ENCODE measurements around the gene FABP6.

The FABP6 gene

DNA sequence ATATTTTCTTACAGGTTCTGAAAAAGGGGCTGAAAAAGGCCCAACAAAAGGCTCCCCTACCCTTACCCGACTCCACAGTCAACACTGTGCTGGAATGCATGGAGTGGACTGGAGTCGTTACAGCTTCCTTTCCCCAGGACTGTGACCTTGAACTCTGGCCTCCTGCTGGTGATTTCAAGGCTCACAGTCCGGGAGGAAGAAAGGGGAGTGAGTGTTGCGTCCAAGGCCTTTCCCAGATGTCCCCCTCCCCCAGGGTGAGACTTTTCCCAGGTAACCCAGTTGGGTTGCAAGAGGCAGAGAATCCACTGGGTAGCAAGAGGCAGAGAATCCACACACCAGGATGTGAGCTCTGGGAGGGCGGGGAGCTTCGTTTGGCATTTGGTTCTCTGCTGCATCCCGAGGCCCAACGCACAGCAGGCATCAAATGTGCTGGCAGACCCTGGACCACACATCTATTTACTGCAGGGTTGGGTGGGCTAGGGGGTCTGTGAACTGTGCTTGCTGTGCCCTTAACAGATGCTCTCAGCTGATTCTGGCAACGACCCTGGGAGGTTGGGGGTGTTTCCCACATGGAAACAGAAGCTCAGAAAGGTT, 37.5 kb downstream of the FABP6 start:
- H3K4me2 ChIP-seq (ENCODE audit: low read length): no peak overlapping the region
- H3K79me1 ChIP-seq (ENCODE audit: low read length): peaks cover 2% of the 10 kb centered on the region
- peak overlapping the region; percentile 71 for H3K56ac ChIP-seq (ENCODE audit: low read length)
- no peak overlapping the region for H3K4me3 ChIP-seq (ENCODE audit: low read length)
- no peak overlapping the region for H4K5ac ChIP-seq (ENCODE audit: low read length)
- H2BK120ac ChIP-seq (ENCODE audit: low read depth, low read length): no peak overlapping the region
- H3K9ac ChIP-seq (ENCODE audit: low read length): no peak overlapping the region
- no peaks in the 10 kb centered on the region for H3K27me3 ChIP-seq (ENCODE audit: insufficient read depth, low read length, poor library complexity)
- no peak overlapping the region for H2AK5ac ChIP-seq (ENCODE audit: low read length)
- H4K8ac ChIP-seq (ENCODE audit: low read depth, low read length): no peak overlapping the region
- H2BK15ac ChIP-seq (replicated peaks; ENCODE audit: low read depth): no peak overlapping the region
- H3K79me2 ChIP-seq (ENCODE audit: control insufficient read depth, insufficient read depth, low read length): no peaks in the 10 kb centered on the region
- H3K4ac ChIP-seq (ENCODE audit: low read depth, low read length): no peak overlapping the region
- no peak overlapping the region for H3K27ac ChIP-seq (ENCODE audit: low read depth, low read length)
- H3K23ac ChIP-seq (ENCODE audit: low read length): no peak overlapping the region
- peak; percentile 94 for DNase-seq
- no CpG with 5 or more reads among the region's 9 CpGs for WGBS (ENCODE audit: extremely low coverage, insufficient coverage, low lambda C conversion rate)
- no peak overlapping the region for H2BK5ac ChIP-seq (ENCODE audit: low read length)
- H3K36me3 ChIP-seq (ENCODE audit: control insufficient read depth, insufficient read depth, low read length): no peaks in the 10 kb centered on the region
- H3K18ac ChIP-seq (ENCODE audit: low read length): no peak overlapping the region
- peaks cover 16% of the 10 kb centered on the region for H3K4me1 ChIP-seq (ENCODE audit: control insufficient read depth, low read depth, low read length)

DNA sequence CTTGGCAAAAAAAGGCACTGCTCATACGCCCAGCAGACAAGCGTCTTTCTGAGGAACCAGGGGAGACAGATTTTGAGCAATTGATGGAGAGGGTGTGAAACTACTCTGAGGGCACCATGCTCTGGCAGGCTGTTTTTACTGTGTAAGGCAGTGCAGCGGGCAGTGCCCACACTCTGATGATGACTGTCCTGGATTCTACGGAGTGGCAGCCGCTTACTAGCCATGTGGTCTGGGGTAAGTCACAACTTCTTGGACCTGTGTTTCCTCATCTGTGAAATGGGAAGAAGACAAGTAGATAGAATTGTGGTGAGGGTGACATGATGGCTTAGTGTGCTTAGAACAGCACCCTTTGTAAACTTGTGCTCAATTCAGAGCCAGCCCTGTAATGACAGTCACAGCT, 38.8 kb downstream of the FABP6 start:
- Histone ChIP-seq H3K27ac (ENCODE audit: low read depth, low read length) (no peak overlapping the region), H3K4me2 (ENCODE audit: low read length) (no peak overlapping the region), H3K79me1 (ENCODE audit: low read length) (no peaks in the 10 kb centered on the region), H4K8ac (ENCODE audit: low read depth, low read length) (no peak overlapping the region), H3K4ac (ENCODE audit: low read depth, low read length) (no peak overlapping the region), H3K9ac (ENCODE audit: low read length) (no peak overlapping the region), H3K23ac (ENCODE audit: low read length) (no peak overlapping the region), H3K4me1 (ENCODE audit: control insufficient read depth, low read depth, low read length) (peaks cover 18% of the 10 kb centered on the region), H3K27me3 (ENCODE audit: insufficient read depth, low read length, poor library complexity) (no peaks in the 10 kb centered on the region), H3K18ac (ENCODE audit: low read length) (no peak overlapping the region), H3K79me2 (ENCODE audit: control insufficient read depth, insufficient read depth, low read length) (no peaks in the 10 kb centered on the region), H3K56ac (ENCODE audit: low read length) (no peak overlapping the region), H3K4me3 (ENCODE audit: low read length) (no peak overlapping the region), H2AK5ac (ENCODE audit: low read length) (no peak overlapping the region), H2BK120ac (ENCODE audit: low read depth, low read length) (no peak overlapping the region), H2BK15ac (replicated peaks; ENCODE audit: low read depth) (no peak overlapping the region), H4K5ac (ENCODE audit: low read length) (no peak overlapping the region), H2BK5ac (ENCODE audit: low read length) (no peak overlapping the region), H3K36me3 (ENCODE audit: control insufficient read depth, insufficient read depth, low read length) (no peaks in the 10 kb centered on the region)
- WGBS (ENCODE audit: extremely low coverage, insufficient coverage, low lambda C conversion rate): no CpG with 5 or more reads among the region's 5 CpGs
- no peak for DNase-seq

DNA sequence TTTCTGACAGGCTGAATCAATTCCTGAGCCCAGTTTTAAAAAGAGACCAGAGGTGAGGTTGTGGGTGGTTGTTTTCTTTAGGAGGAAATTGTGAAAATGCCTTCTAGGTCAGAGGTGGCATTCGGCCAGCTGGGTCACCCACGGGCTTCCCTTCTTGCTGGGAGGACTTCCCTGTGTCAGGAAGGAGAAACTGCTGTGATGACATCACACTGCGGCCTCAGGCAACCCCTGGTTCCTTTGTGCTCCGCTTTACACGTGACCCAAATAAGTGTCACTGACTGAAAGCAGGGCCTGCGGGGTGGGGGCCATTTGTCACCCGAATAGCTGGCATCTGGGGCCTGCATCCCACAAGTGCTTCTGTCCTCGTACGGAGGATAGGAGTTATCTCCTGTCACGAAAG, 39.7 kb downstream of the FABP6 start:
- no peak for DNase-seq
- Histone ChIP-seq H2AK5ac (ENCODE audit: low read length) (no peak overlapping the region), H3K4me1 (ENCODE audit: control insufficient read depth, low read depth, low read length) (peaks cover 18% of the 10 kb centered on the region), H3K4me2 (ENCODE audit: low read length) (no peak overlapping the region), H4K8ac (ENCODE audit: low read depth, low read length) (no peak overlapping the region), H3K27ac (ENCODE audit: low read depth, low read length) (no peak overlapping the region), H3K56ac (ENCODE audit: low read length) (no peak overlapping the region), H2BK5ac (ENCODE audit: low read length) (no peak overlapping the region), H3K4ac (ENCODE audit: low read depth, low read length) (no peak overlapping the region), H3K27me3 (ENCODE audit: insufficient read depth, low read length, poor library complexity) (no peaks in the 10 kb centered on the region), H3K9ac (ENCODE audit: low read length) (no peak overlapping the region), H2BK15ac (replicated peaks; ENCODE audit: low read depth) (no peak overlapping the region), H3K18ac (ENCODE audit: low read length) (no peak overlapping the region), H2BK120ac (ENCODE audit: low read depth, low read length) (no peak overlapping the region), H3K79me1 (ENCODE audit: low read length) (no peaks in the 10 kb centered on the region), H3K36me3 (ENCODE audit: control insufficient read depth, insufficient read depth, low read length) (no peaks in the 10 kb centered on the region), H4K5ac (ENCODE audit: low read length) (no peak overlapping the region), H3K23ac (ENCODE audit: low read length) (no peak overlapping the region), H3K4me3 (ENCODE audit: low read length) (no peak overlapping the region), H3K79me2 (ENCODE audit: control insufficient read depth, insufficient read depth, low read length) (no peaks in the 10 kb centered on the region)
- no CpG with 5 or more reads among the region's 10 CpGs for WGBS (ENCODE audit: extremely low coverage, insufficient coverage, low lambda C conversion rate)

DNA sequence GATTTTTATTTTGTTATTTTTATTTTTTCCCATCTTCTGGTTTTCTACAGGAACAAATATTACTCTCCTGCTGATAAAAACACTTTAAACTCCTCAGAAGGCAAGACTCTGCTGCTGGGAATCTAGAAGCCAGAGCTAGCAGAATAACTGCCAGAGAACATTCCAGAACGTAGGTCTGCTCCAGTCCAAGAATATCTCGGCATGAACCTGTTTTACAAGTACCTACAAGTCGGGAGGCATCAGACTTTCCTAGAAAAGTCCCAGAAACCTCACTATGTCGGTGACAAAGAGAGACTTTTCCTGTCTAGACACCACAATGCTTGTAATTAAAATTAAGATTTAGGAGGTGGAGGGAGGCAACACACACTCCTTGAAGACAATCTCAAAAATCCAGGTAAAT, 41.4 kb downstream of the FABP6 start:
- peak overlapping the region; percentile 68 for H3K56ac ChIP-seq (ENCODE audit: low read length)
- peak overlapping the region; percentile 75 for H3K4ac ChIP-seq (ENCODE audit: low read depth, low read length)
- no peaks in the 10 kb centered on the region for H3K79me1 ChIP-seq (ENCODE audit: low read length)
- H4K5ac ChIP-seq (ENCODE audit: low read length): no peak overlapping the region
- no peak overlapping the region for H4K8ac ChIP-seq (ENCODE audit: low read depth, low read length)
- H3K4me1 ChIP-seq (ENCODE audit: control insufficient read depth, low read depth, low read length): peaks cover 18% of the 10 kb centered on the region
- no CpG with 5 or more reads among the region's 4 CpGs for WGBS (ENCODE audit: extremely low coverage, insufficient coverage, low lambda C conversion rate)
- H2BK5ac ChIP-seq (ENCODE audit: low read length): peak overlapping the region; percentile 7
- H3K9ac ChIP-seq (ENCODE audit: low read length): no peak overlapping the region
- H3K27me3 ChIP-seq (ENCODE audit: insufficient read depth, low read length, poor library complexity): no peaks in the 10 kb centered on the region
- DNase-seq: no peak
- H2BK15ac ChIP-seq (replicated peaks; ENCODE audit: low read depth): peak overlapping the region; percentile 3
- peak overlapping the region; percentile 15 for H3K18ac ChIP-seq (ENCODE audit: low read length)
- H3K23ac ChIP-seq (ENCODE audit: low read length): no peak overlapping the region
- no peak overlapping the region for H2AK5ac ChIP-seq (ENCODE audit: low read length)
- peak overlapping the region; percentile 4 for H3K27ac ChIP-seq (ENCODE audit: low read depth, low read length)
- H3K79me2 ChIP-seq (ENCODE audit: control insufficient read depth, insufficient read depth, low read length): no peaks in the 10 kb centered on the region
- no peak overlapping the region for H3K4me3 ChIP-seq (ENCODE audit: low read length)
- H3K4me2 ChIP-seq (ENCODE audit: low read length): no peak overlapping the region
- H2BK120ac ChIP-seq (ENCODE audit: low read depth, low read length): no peak overlapping the region
- H3K36me3 ChIP-seq (ENCODE audit: control insufficient read depth, insufficient read depth, low read length): no peaks in the 10 kb centered on the region

DNA sequence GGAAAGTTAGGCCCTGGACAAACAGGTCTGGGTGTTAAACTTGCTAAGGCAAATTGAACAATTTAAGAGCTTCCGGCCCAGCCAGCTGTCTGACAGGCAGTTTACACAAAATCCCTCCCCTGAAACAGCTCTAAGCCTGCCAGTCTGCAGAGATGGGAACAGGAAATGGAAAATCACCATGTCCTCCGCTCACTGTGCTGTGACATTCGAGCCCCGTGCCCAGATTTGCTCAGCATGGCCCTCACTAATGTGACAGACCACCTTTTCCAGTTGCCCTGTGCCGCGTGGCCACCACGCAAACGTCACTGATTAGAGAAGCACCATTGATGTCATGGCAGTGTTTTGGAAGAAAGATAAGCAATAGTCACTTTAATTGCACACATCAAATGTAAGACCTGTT, 42.1 kb downstream of the FABP6 start:
- H3K36me3 ChIP-seq (ENCODE audit: control insufficient read depth, insufficient read depth, low read length): no peaks in the 10 kb centered on the region
- no peak overlapping the region for H3K23ac ChIP-seq (ENCODE audit: low read length)
- no peak overlapping the region for H3K4ac ChIP-seq (ENCODE audit: low read depth, low read length)
- H2BK120ac ChIP-seq (ENCODE audit: low read depth, low read length): no peak overlapping the region
- no CpG with 5 or more reads among the region's 8 CpGs for WGBS (ENCODE audit: extremely low coverage, insufficient coverage, low lambda C conversion rate)
- no peak overlapping the region for H3K9ac ChIP-seq (ENCODE audit: low read length)
- H3K27me3 ChIP-seq (ENCODE audit: insufficient read depth, low read length, poor library complexity): no peaks in the 10 kb centered on the region
- H4K8ac ChIP-seq (ENCODE audit: low read depth, low read length): no peak overlapping the region
- H3K56ac ChIP-seq (ENCODE audit: low read length): no peak overlapping the region
- H3K4me1 ChIP-seq (ENCODE audit: control insufficient read depth, low read depth, low read length): peaks cover 14% of the 10 kb centered on the region
- no peak overlapping the region for H2BK5ac ChIP-seq (ENCODE audit: low read length)
- no peak overlapping the region for H4K5ac ChIP-seq (ENCODE audit: low read length)
- no peak overlapping the region for H2AK5ac ChIP-seq (ENCODE audit: low read length)
- no peaks in the 10 kb centered on the region for H3K79me1 ChIP-seq (ENCODE audit: low read length)
- H3K4me3 ChIP-seq (ENCODE audit: low read length): no peak overlapping the region
- no peak overlapping the region for H3K27ac ChIP-seq (ENCODE audit: low read depth, low read length)
- H3K18ac ChIP-seq (ENCODE audit: low read length): no peak overlapping the region
- no peak overlapping the region for H2BK15ac ChIP-seq (replicated peaks; ENCODE audit: low read depth)
- no peak overlapping the region for H3K4me2 ChIP-seq (ENCODE audit: low read length)
- peak; percentile 86 for DNase-seq
- no peaks in the 10 kb centered on the region for H3K79me2 ChIP-seq (ENCODE audit: control insufficient read depth, insufficient read depth, low read length)

DNA sequence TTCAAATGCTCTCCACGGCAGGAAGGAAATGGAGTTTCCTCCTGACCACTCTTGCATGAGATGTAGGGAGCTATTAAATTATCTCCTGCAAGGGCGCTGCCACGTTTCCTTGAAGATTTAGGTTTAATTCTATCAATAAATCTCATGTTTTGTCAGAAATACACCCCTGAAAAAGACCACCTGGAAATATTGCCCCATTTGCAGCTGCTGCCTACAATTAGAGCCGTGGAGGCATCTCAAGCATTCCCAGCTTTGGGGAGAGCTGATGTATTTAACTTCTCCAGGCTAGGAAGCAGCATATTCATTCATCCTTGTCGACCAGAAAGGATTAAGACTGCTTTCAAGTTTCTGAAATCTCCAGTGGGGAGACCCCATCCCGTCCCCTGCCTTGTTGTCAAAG, 42.5 kb downstream of the FABP6 start:
- Histone ChIP-seq H3K27me3 (ENCODE audit: insufficient read depth, low read length, poor library complexity) (no peaks in the 10 kb centered on the region), H4K8ac (ENCODE audit: low read depth, low read length) (no peak overlapping the region), H3K56ac (ENCODE audit: low read length) (no peak overlapping the region), H3K79me1 (ENCODE audit: low read length) (no peaks in the 10 kb centered on the region), H3K23ac (ENCODE audit: low read length) (no peak overlapping the region), H2BK120ac (ENCODE audit: low read depth, low read length) (no peak overlapping the region), H3K27ac (ENCODE audit: low read depth, low read length) (peak overlapping the region; percentile 1), H3K4ac (ENCODE audit: low read depth, low read length) (no peak overlapping the region), H2BK5ac (ENCODE audit: low read length) (no peak overlapping the region), H2AK5ac (ENCODE audit: low read length) (no peak overlapping the region), H3K9ac (ENCODE audit: low read length) (no peak overlapping the region), H3K36me3 (ENCODE audit: control insufficient read depth, insufficient read depth, low read length) (no peaks in the 10 kb centered on the region), H3K4me2 (ENCODE audit: low read length) (no peak overlapping the region), H4K5ac (ENCODE audit: low read length) (no peak overlapping the region), H3K4me3 (ENCODE audit: low read length) (no peak overlapping the region), H3K18ac (ENCODE audit: low read length) (no peak overlapping the region), H3K4me1 (ENCODE audit: control insufficient read depth, low read depth, low read length) (peaks cover 11% of the 10 kb centered on the region), H2BK15ac (replicated peaks; ENCODE audit: low read depth) (no peak overlapping the region), H3K79me2 (ENCODE audit: control insufficient read depth, insufficient read depth, low read length) (no peaks in the 10 kb centered on the region)
- no peak for DNase-seq
- no CpG with 5 or more reads among the region's 6 CpGs for WGBS (ENCODE audit: extremely low coverage, insufficient coverage, low lambda C conversion rate)

Measured in mesendoderm (in vitro differentiated cells).